ENCODE data around the gene COL18A1.
A peak's percentile ranks its signal among the peaks of the same experiment; 100 is the strongest.

The COL18A1 gene

GRCh38 chr21:45443595-45444181, 38.7 kb downstream of the COL18A1 start:
- no peak overlapping the region for H3K4me3 ChIP-seq (ENCODE audit: low read depth, low read length)

GRCh38 chr21:45444385-45444784, 39.4 kb downstream of the COL18A1 start:
- H3K4me3 ChIP-seq (ENCODE audit: low read depth, low read length) = no peak overlapping the region

More at GRCh38 chr21:45443595-45444181, 38.7 kb downstream of the COL18A1 start:
- TF ChIP-seq CTCF (IDR thresholded peaks at IDR 0.05; ENCODE audit: borderline replicate concordance, insufficient read depth, low read depth, low read length) = 0 out of 2 replicates have a peak, but pooled peaks have one; percentile 3

GRCh38 chr21:45445369-45445768, 40.4 kb downstream of the COL18A1 start:
- H3K4me3 ChIP-seq (ENCODE audit: low read depth, low read length) = no peak overlapping the region
- no peak for TF ChIP-seq CTCF (IDR thresholded peaks at IDR 0.05; ENCODE audit: borderline replicate concordance, insufficient read depth, low read depth, low read length)

More at GRCh38 chr21:45444385-45444784, 39.4 kb downstream of the COL18A1 start:
- no peak for TF ChIP-seq CTCF (IDR thresholded peaks at IDR 0.05; ENCODE audit: borderline replicate concordance, insufficient read depth, low read depth, low read length)

- TF ChIP-seq CTCF (IDR thresholded peaks at IDR 0.05; ENCODE audit: borderline replicate concordance, insufficient read depth, low read depth, low read length) = no peak
- H3K4me3 ChIP-seq (ENCODE audit: low read depth, low read length) = no peak overlapping the region
Observed at GRCh38 chr21:45447821-45448220, 42.9 kb downstream of the COL18A1 start.

- no peak for TF ChIP-seq CTCF (IDR thresholded peaks at IDR 0.05; ENCODE audit: borderline replicate concordance, insufficient read depth, low read depth, low read length)
- H3K4me3 ChIP-seq (ENCODE audit: low read depth, low read length) = no peak overlapping the region
Observed at GRCh38 chr21:45448283-45448809, 43.4 kb downstream of the COL18A1 start.

GRCh38 chr21:45448810-45449657, 44.1 kb downstream of the COL18A1 start:
- no peak overlapping the region for H3K4me3 ChIP-seq (ENCODE audit: low read depth, low read length)
- TF ChIP-seq CTCF (IDR thresholded peaks at IDR 0.05; ENCODE audit: borderline replicate concordance, insufficient read depth, low read depth, low read length) = no peak
